ENCODE data around the gene UBN1.

UBN1 gene

DNA sequence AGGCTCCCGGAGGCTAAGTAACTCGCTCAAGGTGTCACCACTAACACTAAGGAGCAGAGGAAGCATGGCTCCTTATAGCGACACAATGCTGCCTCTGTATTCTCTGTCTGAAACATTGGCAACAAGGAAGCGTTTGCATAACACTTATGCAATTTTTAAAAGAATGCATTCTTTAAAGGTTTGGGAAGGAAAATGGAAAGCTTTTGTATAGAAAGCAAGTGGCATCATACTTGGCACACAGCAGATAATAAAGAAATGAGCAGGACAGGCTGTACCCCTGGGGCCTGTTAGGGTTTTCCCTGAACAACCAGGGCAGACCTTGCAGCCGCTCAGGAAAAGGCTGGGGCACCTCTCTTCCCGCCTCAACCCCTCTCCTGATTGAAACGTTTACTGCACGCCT is 52.8 kb downstream of the UBN1 start (continued):
- TF ChIP-seq, protein P1, sequence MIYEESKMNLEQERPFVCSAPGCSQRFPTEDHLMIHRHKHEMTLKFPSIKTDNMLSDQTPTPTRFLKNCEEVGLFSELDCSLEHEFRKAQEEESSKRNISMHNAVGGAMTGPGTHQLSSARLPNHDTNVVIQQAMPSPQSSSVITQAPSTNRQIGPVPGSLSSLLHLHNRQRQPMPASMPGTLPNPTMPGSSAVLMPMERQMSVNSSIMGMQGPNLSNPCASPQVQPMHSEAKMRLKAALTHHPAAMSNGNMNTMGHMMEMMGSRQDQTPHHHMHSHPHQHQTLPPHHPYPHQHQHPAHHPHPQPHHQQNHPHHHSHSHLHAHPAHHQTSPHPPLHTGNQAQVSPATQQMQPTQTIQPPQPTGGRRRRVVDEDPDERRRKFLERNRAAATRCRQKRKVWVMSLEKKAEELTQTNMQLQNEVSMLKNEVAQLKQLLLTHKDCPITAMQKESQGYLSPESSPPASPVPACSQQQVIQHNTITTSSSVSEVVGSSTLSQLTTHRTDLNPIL (CRISPR knock-in tag; IDR thresholded peaks at IDR 0.05; ENCODE audit: low read depth), result no peak
- TF ChIP-seq, protein P2, sequence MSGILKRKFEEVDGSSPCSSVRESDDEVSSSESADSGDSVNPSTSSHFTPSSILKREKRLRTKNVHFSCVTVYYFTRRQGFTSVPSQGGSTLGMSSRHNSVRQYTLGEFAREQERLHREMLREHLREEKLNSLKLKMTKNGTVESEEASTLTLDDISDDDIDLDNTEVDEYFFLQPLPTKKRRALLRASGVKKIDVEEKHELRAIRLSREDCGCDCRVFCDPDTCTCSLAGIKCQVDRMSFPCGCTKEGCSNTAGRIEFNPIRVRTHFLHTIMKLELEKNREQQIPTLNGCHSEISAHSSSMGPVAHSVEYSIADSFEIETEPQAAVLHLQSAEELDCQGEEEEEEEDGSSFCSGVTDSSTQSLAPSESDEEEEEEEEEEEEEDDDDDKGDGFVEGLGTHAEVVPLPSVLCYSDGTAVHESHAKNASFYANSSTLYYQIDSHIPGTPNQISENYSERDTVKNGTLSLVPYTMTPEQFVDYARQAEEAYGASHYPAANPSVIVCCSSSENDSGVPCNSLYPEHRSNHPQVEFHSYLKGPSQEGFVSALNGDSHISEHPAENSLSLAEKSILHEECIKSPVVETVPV (CRISPR knock-in tag; IDR thresholded peaks at IDR 0.05), result no peak
- TF ChIP-seq ESRRG (CRISPR knock-in tag; IDR thresholded peaks at IDR 0.05), result no peak

DNA sequence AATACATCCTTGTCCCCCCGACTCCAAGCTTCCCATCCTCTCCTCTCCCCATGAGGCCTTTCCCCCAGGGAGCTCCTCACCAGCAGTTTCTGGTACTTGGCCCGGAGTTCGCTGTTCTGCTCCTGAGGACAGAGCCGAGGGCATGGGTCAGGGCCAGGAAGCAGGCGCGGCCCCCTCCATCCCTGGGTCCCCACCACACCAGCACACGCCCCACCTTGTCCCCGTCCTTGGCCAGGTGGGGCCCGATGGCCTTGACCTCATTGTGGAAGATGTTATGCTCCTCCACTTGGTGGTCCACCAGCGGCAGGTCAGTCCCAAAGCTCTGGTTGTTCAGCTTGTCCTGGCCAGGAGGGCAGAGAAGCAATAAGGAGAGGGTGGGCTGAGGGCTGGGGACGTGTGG is 53.5 kb downstream of the UBN1 start:
- ATAC-seq, result no peak
- TF ChIP-seq ZFP3 (CRISPR knock-in tag; IDR thresholded peaks at IDR 0.05) (no peak), GLIS3 (CRISPR knock-in tag; IDR thresholded peaks at IDR 0.05) (no peak), ZFP30 (CRISPR knock-in tag; IDR thresholded peaks at IDR 0.05) (no peak), ARNTL (CRISPR knock-in tag; IDR thresholded peaks at IDR 0.05; ENCODE audit: borderline replicate concordance, low read depth) (no peak), RARB (CRISPR knock-in tag; IDR thresholded peaks at IDR 0.05) (no peak), ISL1 (CRISPR knock-in tag; IDR thresholded peaks at IDR 0.05) (no peak), ZC3H10 (CRISPR knock-in tag; IDR thresholded peaks at IDR 0.05) (no peak), BACH2 (CRISPR knock-in tag; IDR thresholded peaks at IDR 0.05; ENCODE audit: borderline replicate concordance) (no peak)
- TF ChIP-seq, protein P1 (CRISPR knock-in tag; IDR thresholded peaks at IDR 0.05; ENCODE audit: low read depth), result no peak
- TF ChIP-seq, protein P3, sequence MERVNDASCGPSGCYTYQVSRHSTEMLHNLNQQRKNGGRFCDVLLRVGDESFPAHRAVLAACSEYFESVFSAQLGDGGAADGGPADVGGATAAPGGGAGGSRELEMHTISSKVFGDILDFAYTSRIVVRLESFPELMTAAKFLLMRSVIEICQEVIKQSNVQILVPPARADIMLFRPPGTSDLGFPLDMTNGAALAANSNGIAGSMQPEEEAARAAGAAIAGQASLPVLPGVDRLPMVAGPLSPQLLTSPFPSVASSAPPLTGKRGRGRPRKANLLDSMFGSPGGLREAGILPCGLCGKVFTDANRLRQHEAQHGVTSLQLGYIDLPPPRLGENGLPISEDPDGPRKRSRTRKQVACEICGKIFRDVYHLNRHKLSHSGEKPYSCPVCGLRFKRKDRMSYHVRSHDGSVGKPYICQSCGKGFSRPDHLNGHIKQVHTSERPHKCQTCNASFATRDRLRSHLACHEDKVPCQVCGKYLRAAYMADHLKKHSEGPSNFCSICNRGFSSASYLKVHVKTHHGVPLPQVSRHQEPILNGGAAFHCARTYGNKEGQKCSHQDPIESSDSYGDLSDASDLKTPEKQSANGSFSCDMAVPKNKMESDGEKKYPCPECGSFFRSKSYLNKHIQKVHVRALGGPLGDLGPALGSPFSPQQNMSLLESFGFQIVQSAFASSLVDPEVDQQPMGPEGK (CRISPR knock-in tag; IDR thresholded peaks at IDR 0.05; ENCODE audit: borderline replicate concordance), result no peak

DNA sequence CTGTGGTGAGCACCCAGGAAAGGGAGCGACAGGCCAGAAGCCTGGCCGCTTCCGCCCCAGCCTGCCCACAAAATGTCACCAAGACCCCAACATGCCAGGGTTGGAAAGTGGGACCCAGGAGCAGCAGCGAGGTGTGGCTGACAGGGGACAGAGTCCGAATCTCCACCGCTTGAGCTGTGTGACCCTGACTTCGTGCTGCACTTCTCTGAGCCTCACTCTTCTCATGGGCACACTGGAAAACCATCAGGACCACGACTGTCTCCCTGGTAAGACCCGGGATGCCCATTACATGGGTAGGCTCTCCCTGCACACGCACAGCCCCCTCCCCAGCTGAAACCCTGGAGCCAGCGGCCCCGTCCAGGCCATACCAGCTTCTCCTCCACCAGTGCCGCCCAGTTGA is 54.8 kb downstream of the UBN1 start:
- TF ChIP-seq CSDC2 (CRISPR knock-in tag; IDR thresholded peaks at IDR 0.05) (no peak), ZNF565 (CRISPR knock-in tag; conservative IDR thresholded peaks at IDR 0.05; ENCODE audit: low read depth) (no peak), ZFP3 (CRISPR knock-in tag; IDR thresholded peaks at IDR 0.05) (no peak), TCF4 (CRISPR knock-in tag; IDR thresholded peaks at IDR 0.05; ENCODE audit: borderline replicate concordance) (no peak), SNAI2 (CRISPR knock-in tag; IDR thresholded peaks at IDR 0.05) (no peak), GLIS3 (CRISPR knock-in tag; IDR thresholded peaks at IDR 0.05) (no peak), RARB (CRISPR knock-in tag; IDR thresholded peaks at IDR 0.05) (no peak), OSR1 (CRISPR knock-in tag; IDR thresholded peaks at IDR 0.05) (no peak), BACH2 (CRISPR knock-in tag; IDR thresholded peaks at IDR 0.05; ENCODE audit: borderline replicate concordance) (no peak), ARNTL (CRISPR knock-in tag; IDR thresholded peaks at IDR 0.05; ENCODE audit: borderline replicate concordance, low read depth) (no peak), PPARA (CRISPR knock-in tag; IDR thresholded peaks at IDR 0.05; ENCODE audit: borderline replicate concordance) (no peak), TOX (CRISPR knock-in tag; IDR thresholded peaks at IDR 0.05; ENCODE audit: borderline replicate concordance) (no peak), ISL1 (CRISPR knock-in tag; IDR thresholded peaks at IDR 0.05) (no peak), ESRRG (CRISPR knock-in tag; IDR thresholded peaks at IDR 0.05) (no peak)
- TF ChIP-seq, protein P4, sequence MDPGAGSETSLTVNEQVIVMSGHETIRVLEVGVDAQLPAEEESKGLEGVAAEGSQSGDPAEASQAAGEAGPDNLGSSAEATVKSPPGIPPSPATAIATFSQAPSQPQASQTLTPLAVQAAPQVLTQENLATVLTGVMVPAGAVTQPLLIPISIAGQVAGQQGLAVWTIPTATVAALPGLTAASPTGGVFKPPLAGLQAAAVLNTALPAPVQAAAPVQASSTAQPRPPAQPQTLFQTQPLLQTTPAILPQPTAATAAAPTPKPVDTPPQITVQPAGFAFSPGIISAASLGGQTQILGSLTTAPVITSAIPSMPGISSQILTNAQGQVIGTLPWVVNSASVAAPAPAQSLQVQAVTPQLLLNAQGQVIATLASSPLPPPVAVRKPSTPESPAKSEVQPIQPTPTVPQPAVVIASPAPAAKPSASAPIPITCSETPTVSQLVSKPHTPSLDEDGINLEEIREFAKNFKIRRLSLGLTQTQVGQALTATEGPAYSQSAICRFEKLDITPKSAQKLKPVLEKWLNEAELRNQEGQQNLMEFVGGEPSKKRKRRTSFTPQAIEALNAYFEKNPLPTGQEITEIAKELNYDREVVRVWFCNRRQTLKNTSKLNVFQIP (CRISPR knock-in tag; IDR thresholded peaks at IDR 0.05; ENCODE audit: borderline replicate concordance, low read depth), result no peak
- TF ChIP-seq, protein P2 (CRISPR knock-in tag; IDR thresholded peaks at IDR 0.05), result no peak
- TF ChIP-seq, protein P5, sequence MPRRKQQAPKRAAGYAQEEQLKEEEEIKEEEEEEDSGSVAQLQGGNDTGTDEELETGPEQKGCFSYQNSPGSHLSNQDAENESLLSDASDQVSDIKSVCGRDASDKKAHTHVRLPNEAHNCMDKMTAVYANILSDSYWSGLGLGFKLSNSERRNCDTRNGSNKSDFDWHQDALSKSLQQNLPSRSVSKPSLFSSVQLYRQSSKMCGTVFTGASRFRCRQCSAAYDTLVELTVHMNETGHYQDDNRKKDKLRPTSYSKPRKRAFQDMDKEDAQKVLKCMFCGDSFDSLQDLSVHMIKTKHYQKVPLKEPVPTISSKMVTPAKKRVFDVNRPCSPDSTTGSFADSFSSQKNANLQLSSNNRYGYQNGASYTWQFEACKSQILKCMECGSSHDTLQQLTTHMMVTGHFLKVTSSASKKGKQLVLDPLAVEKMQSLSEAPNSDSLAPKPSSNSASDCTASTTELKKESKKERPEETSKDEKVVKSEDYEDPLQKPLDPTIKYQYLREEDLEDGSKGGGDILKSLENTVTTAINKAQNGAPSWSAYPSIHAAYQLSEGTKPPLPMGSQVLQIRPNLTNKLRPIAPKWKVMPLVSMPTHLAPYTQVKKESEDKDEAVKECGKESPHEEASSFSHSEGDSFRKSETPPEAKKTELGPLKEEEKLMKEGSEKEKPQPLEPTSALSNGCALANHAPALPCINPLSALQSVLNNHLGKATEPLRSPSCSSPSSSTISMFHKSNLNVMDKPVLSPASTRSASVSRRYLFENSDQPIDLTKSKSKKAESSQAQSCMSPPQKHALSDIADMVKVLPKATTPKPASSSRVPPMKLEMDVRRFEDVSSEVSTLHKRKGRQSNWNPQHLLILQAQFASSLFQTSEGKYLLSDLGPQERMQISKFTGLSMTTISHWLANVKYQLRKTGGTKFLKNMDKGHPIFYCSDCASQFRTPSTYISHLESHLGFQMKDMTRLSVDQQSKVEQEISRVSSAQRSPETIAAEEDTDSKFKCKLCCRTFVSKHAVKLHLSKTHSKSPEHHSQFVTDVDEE (CRISPR knock-in tag; IDR thresholded peaks at IDR 0.05), result no peak
- no peak for ATAC-seq
